Measurements from ENCODE around the gene GATA5.

GATA5 gene

GRCh38 chr20:62515280-62515679 lies 39.5 kb upstream of the GATA5 start:
- Mint-ChIP-seq H3K27ac (no peak overlapping the region), H3K27me3 (ENCODE audit: low read depth) (peaks cover 15% of the 10 kb centered on the region), H3K9me3 (no peaks in the 10 kb centered on the region), H3K4me1 (peaks cover 18% of the 10 kb centered on the region), H3K4me3 (no peak overlapping the region), H3K36me3 (ENCODE audit: low read depth) (no peaks in the 10 kb centered on the region)
- no peak for TF ChIP-seq CTCF (IDR thresholded peaks at IDR 0.05; ENCODE audit: unreplicated experiment in 3 of 3)

GRCh38 chr20:62513991-62514390 lies 38.2 kb upstream of the GATA5 start:
- no peak for TF ChIP-seq CTCF (IDR thresholded peaks at IDR 0.05; ENCODE audit: unreplicated experiment in 3 of 3)
- Mint-ChIP-seq H3K36me3 (ENCODE audit: low read depth) (no peaks in the 10 kb centered on the region), H3K27ac (no peak overlapping the region), H3K4me1 (peaks cover 18% of the 10 kb centered on the region), H3K4me3 (no peak overlapping the region), H3K27me3 (ENCODE audit: low read depth) (peaks cover 15% of the 10 kb centered on the region), H3K9me3 (no peaks in the 10 kb centered on the region)

GRCh38 chr20:62511915-62512610 lies 36.3 kb upstream of the GATA5 start:
- Mint-ChIP-seq H3K9me3 (no peaks in the 10 kb centered on the region), H3K4me1 (peaks cover 18% of the 10 kb centered on the region), H3K27me3 (ENCODE audit: low read depth) (peaks cover 15% of the 10 kb centered on the region), H3K4me3 (peak overlapping the region in 1 of 3 experiments; percentile 81), H3K27ac (peak overlapping the region; percentile 64 to 95 (median 77)), H3K36me3 (ENCODE audit: low read depth) (no peaks in the 10 kb centered on the region)
- TF ChIP-seq CTCF (IDR thresholded peaks at IDR 0.05; ENCODE audit: unreplicated experiment in 3 of 3): no peak

- Mint-ChIP-seq H3K27ac (peak overlapping the region; percentile 64 to 77 (median 72)), H3K27me3 (ENCODE audit: low read depth) (peaks cover 15% of the 10 kb centered on the region), H3K4me3 (no peak overlapping the region), H3K36me3 (ENCODE audit: low read depth) (no peaks in the 10 kb centered on the region), H3K9me3 (no peaks in the 10 kb centered on the region), H3K4me1 (peaks cover 18% of the 10 kb centered on the region)
- no peak for TF ChIP-seq CTCF (IDR thresholded peaks at IDR 0.05; ENCODE audit: unreplicated experiment in 3 of 3)
Measured at GRCh38 chr20:62511300-62511914, 35.6 kb upstream of the GATA5 start.

GRCh38 chr20:62508641-62509051 lies 32.9 kb upstream of the GATA5 start:
- H3K27ac Mint-ChIP-seq: no peak overlapping the region
- no peaks in the 10 kb centered on the region for H3K36me3 Mint-ChIP-seq (ENCODE audit: low read depth)
- no peak overlapping the region for H3K4me3 Mint-ChIP-seq
- no peaks in the 10 kb centered on the region for H3K9me3 Mint-ChIP-seq
- H3K27me3 Mint-ChIP-seq (ENCODE audit: low read depth): peaks cover 26% of the 10 kb centered on the region
- no peak for TF ChIP-seq CTCF (IDR thresholded peaks at IDR 0.05; ENCODE audit: unreplicated experiment in 3 of 3)
- peaks cover 9% of the 10 kb centered on the region for H3K4me1 Mint-ChIP-seq

All from nephron (organoid).